ENCODE measurements around the gene SLC35E2B. TPM values are rescaled to one million over a fixed set of nuclear protein-coding genes. Genes with fewer than 3 reads are reported as not detected.

Gene SLC35E2B
- total RNA-seq, 1 experiment from 2014 or later = 41.7 TPM

DNA sequence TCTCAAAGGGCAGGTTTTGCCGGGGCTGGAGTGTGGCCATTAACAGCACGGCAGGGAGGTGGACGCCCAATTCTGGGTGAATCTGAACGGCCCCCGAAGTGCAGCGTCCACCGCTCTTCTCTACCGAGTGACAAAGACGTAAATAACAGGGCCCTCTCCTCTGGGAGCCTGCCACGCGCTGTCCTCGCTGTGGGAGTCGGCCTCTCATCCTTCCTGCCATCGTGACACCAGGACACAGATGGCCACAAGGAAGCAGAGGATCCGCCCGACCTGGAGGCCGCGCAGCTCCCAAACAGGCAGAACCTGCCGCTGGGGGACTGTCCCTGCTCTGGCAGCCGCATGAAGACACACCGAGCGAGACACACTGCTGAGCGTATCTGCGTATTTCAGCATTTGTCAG lies 21.7 kb downstream of the SLC35E2B start:
- Histone ChIP-seq H3K27me3 (ENCODE audit: insufficient read depth, low read length) (no peaks in the 10 kb centered on the region), H3K4me2 (ENCODE audit: insufficient read depth, insufficient read length, low read length) (no peak overlapping the region), H2AK5ac (ENCODE audit: insufficient read length, low read length) (no peak overlapping the region), H3K27ac (ENCODE audit: insufficient read length, low read depth, low read length) (no peak overlapping the region), H3K4me1 (ENCODE audit: insufficient read depth, low read length) (no peaks in the 10 kb centered on the region), H4K20me1 (ENCODE audit: control insufficient read depth, insufficient read depth, insufficient read length) (no peaks in the 10 kb centered on the region), H3K9ac (ENCODE audit: extremely low read depth, insufficient read length, low read length) (no peak overlapping the region), H3K14ac (ENCODE audit: insufficient read depth, low read length) (no peak overlapping the region), H2BK120ac (ENCODE audit: low read depth, low read length, poor library complexity, severe bottlenecking) (no peak overlapping the region), H3K56ac (ENCODE audit: insufficient read length, low read depth, low read length) (no peak overlapping the region), H3T11ph (ENCODE audit: low read length) (no peak overlapping the region), H3K18ac (ENCODE audit: insufficient read length, low read depth, low read length) (no peak overlapping the region), H3K4ac (ENCODE audit: low read depth, low read length) (no peak overlapping the region), H3K23me2 (ENCODE audit: insufficient read length, low read depth, low read length, poor library complexity, severe bottlenecking) (no peaks in the 10 kb centered on the region), H4K5ac (ENCODE audit: insufficient read length, low read depth, low read length) (no peak overlapping the region), H2AFZ (ENCODE audit: low read length) (no peak overlapping the region), H3K9me3 (ENCODE audit: control insufficient read depth, low read depth, low read length) (no peaks in the 10 kb centered on the region), H2BK15ac (ENCODE audit: low read depth, low read length) (no peak overlapping the region), H3K23ac (ENCODE audit: insufficient read length, low read depth, low read length) (no peak overlapping the region), H3K79me2 (ENCODE audit: insufficient read depth, low read length) (no peaks in the 10 kb centered on the region), H2BK12ac (ENCODE audit: insufficient read length, low read depth, low read length) (no peak overlapping the region), H4K91ac (ENCODE audit: insufficient read length, low read depth, low read length) (no peak overlapping the region), H2BK20ac (ENCODE audit: low read depth, low read length, poor library complexity, severe bottlenecking) (no peak overlapping the region), H3K79me1 (ENCODE audit: insufficient read depth, low read depth, low read length, poor library complexity, severe bottlenecking) (no peaks in the 10 kb centered on the region), H4K8ac (replicated peaks; ENCODE audit: insufficient read length, low read depth, low read length) (no peak overlapping the region), H2BK5ac (ENCODE audit: insufficient read length, low read length) (no peak overlapping the region)
- no peaks in the 10 kb centered on the region for H3K4me1 Mint-ChIP-seq
- H3K4me3 Mint-ChIP-seq = no peak overlapping the region
- H3K27ac Mint-ChIP-seq = no peak overlapping the region
- H3K36me3 Mint-ChIP-seq (ENCODE audit: insufficient read depth in 1 of 3, low read depth in 3 of 3) = peaks cover 10 to 49% (median 44%) of the 10 kb centered on the region in 3 experiments; a peak in 6 of 7 replicates
- no peaks in the 10 kb centered on the region for H3K9me3 Mint-ChIP-seq
- no CpG with 5 or more reads among the region's 24 CpGs for WGBS (ENCODE audit: extremely low coverage, insufficient read length, low lambda C conversion rate)
- no peaks in the 10 kb centered on the region for H3K27me3 Mint-ChIP-seq (ENCODE audit: low read depth)
- TF ChIP-seq, protein P1, sequence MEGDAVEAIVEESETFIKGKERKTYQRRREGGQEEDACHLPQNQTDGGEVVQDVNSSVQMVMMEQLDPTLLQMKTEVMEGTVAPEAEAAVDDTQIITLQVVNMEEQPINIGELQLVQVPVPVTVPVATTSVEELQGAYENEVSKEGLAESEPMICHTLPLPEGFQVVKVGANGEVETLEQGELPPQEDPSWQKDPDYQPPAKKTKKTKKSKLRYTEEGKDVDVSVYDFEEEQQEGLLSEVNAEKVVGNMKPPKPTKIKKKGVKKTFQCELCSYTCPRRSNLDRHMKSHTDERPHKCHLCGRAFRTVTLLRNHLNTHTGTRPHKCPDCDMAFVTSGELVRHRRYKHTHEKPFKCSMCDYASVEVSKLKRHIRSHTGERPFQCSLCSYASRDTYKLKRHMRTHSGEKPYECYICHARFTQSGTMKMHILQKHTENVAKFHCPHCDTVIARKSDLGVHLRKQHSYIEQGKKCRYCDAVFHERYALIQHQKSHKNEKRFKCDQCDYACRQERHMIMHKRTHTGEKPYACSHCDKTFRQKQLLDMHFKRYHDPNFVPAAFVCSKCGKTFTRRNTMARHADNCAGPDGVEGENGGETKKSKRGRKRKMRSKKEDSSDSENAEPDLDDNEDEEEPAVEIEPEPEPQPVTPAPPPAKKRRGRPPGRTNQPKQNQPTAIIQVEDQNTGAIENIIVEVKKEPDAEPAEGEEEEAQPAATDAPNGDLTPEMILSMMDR (conservative IDR thresholded peaks at IDR 0.05) = no peak
- DNase-seq = no peak
